ENCODE measurements around the gene DGKQ.
A peak's percentile ranks its signal among the peaks of the same experiment; 100 is the strongest.
"Not testable (repeated sequence)": the region's sequence is repeated elsewhere in the genome, so short reads cannot be mapped to it uniquely, and the experiment has no call there.

The DGKQ gene

DNA sequence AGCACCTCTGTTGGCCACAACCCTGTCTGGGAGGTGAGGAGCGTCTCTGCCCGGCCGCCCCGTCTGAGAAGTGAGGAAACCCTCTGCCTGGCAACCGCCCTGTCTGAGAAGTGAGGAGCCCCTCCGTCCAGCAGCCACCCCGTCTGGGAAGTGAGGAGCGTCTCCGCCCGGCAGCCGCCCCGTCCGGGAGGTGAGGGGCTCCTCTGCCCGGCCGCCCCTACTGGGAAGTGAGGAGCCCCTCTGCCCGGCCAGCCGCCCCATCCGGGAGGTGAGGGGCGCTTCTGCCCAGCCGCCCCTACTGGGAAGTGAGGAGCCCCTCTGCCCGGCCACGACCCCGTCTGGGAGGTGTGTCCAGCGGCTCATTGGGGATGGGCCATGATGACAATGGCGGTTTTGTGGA lies 2.6 kb upstream of the DGKQ start:
- DNase-seq: not testable (repeated sequence)

DNA sequence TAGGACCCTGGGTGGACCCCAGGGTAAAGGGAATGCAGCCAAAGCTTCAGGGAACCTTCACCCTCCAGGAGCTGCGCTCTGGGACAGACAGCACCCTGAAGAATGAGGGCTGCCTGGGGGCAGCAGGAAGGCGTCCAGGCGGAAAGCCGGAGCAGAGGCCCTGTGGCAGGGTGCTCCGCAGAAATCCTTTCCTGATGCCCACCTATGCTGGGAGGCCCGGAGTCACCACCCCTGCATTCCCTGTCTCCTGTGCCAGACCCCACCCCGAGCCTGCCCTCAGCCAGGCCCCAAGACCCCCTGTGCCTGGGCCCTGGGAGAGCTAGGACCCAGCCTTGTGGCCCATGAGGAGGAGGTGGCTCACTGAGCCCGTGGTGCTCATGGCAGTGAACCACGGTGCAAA lies 1.3 kb upstream of the DGKQ start:
- DNase-seq: no peak

DNA sequence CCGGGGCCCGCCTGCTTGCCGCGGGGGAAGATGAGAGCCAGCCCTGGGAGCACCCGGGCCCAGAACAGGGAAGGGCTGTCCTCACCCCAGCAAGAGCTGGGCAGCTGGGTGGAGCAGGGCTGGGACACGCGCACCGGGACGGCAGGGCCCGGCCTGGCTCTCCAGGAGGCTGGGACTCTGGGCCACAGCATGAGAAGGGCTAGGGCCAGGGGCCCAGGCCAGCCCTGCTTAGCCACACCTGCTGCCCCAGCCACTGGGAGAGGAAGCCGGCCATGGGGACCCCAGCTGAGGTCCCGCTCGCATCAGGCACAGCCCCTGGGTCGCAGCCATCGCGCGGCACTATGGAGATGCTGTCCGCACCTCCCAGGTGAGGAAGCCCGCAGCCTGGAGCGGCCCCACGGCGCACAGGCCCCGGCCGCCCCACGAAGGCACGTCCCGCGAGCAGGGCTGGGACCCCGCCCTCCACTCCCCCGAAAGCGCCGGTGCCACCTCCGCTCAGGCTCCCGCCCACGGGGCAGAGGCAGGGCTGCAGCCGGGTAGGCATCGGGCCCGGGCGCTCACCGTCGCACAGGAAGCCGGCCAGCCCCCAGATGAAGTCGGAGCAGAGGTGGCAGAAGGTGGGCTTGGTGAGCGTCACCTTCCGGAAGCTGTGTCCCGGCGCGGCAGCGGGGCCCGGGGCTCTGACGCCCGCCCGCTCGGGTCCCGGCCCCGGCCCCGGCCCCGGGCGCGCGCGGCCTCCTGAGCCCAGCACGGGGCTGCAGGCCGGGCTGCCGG lies 531 bp downstream of the DGKQ start:
- no peak for DNase-seq

DNA sequence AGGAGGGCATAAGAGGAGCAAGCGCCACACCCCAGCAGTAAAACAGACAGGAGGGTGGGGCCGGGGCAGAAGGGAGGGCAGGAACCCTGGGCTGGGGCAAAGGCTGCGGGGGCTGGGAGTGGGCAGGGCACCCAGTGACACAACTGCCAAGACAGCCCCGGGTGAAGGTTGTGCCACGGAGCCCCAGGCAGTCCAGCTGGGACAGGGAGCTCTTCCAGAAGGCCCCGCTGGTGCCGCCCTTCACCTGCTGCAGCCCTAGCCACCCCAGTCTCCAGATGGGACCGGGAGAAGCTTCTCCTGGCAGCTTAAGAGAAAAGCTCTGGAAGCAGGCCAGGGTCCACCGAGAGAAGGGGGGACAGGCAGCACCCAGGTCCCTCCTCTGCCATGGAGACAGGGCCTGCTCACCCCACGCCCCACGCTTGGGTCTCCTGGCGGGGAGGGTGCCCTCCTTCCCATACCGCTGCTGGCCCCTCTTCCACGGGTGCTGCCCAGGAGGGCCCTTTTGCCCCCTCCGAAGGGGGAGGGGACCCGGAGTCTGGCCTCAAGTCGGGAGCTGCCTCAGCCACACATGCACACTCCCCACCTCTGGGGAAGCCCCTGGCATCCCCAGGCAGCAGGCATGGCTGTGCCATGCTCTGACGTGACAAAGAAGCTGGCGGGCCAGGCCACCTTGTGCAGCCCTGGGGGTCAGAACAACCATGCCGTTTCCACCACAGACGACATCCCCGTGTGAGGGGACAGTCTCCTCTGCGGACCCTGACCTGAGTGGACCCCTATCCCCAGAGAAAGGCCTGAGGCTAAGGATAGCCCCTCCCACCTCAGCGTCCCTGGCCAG lies 1.5 kb downstream of the DGKQ start:
- no peak for DNase-seq

DNA sequence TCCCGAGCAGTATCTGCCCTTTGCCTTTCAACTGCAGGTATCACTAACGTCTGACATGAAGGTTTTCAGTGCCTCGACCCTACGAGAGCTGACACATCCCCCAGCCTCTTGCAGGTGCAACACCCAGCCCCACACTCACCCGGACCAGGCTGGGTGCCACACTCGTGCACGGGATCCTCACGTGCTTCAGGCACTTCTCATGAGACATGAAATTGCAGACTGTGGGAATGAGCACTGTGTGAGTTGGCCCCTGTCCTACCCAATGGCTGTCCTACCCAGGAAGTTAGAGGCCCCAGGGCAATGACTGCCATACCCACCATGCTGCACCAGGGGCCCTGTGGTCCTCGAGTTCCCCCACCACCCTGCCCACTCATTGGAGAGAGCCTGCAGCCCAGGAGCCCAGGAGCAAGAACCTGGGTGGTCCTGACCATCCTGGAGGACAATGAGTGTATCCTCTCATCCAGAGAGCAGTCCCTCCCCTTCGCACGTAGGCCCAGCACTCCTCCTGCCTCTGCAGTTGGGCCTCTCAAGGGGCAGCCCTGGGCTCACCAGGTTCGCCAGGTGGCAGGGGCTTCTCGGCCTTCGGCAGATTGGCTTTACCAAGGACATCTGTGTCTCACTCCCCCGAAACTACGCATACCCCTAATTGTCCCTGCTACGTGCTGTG lies 2.4 kb downstream of the DGKQ start:
- DNase-seq: no peak

- no peak for DNase-seq
These were observed 3.2 kb downstream of the DGKQ start for GRCh38 chr4:970046-970745.

- no peak for DNase-seq
These were observed 4.6 kb downstream of the DGKQ start for GRCh38 chr4:968621-969394.

GRCh38 chr4:968221-968620 lies 5.1 kb downstream of the DGKQ start:
- no peak for DNase-seq

DNA sequence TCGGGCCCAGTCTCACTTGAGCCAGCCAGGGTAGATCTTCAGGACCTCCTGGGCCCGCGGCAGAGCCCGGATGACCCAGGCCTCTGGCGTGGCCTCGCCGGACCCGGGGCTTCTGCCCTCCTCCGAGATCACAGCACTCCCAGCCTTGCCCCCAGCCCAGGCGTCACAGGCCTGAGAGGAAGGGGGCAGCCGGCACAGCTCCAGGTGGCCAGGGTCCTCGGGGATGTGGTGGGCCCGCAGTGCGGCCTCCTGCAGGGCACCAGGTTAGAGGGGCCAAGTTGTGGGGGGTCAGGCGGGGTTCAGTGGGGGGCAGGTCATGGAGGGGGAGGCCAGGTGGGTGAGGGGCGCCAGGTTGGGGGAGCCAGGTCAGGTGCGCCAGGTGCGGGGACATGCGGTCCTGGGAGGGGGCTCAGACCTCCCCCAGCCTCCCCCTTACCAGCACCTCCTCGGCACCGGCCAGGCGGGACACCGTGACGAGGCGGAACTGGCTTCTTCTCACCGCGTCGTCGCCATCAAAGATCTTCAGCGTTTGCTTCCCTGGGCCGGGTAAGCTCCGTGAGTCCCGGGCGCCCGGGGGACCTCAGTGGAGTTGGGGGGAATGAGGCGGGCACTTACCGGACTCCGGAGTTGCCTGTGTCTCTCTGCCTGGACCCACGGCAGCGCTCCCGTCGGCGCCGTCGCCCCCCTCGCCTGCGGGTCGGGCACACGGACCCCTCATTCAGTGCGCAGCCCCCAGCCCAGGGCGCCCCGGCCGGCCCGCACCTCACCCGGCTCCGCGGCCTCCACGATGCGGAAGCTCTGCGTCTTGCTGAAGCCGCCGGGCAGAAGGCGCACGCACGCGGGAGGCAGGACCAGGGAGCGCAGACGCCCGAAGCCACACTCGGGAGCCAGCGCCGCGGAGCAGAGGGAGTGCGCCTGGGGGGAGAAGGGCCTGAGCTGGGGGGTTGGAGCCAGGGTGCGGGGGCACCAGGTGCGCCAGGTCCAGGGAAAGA lies 6.0 kb downstream of the DGKQ start:
- DNase-seq: no peak

DNA sequence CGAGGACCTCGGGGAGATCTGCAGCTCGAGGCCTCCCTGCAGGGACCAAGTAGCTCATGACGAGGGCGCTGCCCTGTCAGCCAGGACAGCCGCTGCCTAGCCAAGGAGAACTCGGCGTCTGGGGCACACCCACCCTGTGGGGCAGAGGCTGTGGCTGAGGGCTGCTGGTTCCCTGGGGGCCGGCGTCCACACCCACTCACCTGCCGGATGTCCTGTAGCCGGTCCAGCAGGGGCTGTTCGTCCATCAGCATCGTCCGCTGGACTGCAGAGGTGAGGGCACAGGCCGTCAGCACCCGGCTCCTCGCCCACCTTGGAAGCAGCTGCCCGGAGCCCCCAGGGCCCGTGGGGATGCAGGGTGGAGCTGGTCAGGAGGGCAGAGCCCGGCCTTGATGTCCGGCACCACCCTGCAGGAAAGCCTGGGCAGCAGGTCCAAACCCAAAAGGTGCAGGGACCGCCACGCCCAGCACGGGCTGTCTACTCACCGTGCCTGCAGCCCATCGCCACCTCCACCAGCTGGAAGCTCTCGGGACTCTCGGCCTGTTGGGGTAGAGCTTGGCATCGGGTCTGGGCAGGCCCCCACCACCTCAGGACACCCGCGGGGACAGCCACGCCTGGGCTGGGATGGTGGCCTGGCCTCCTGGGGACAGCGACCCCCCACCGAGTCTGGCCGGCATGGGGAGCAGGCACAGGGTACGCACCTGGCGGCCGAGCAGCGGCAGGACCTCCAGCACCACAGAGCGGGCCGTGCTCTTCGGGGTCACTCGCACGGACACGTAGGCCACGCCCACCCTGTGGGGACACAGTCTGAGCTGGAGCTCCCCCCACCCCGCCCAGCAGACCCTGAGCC lies 6.9 kb downstream of the DGKQ start:
- no peak for DNase-seq

DNA sequence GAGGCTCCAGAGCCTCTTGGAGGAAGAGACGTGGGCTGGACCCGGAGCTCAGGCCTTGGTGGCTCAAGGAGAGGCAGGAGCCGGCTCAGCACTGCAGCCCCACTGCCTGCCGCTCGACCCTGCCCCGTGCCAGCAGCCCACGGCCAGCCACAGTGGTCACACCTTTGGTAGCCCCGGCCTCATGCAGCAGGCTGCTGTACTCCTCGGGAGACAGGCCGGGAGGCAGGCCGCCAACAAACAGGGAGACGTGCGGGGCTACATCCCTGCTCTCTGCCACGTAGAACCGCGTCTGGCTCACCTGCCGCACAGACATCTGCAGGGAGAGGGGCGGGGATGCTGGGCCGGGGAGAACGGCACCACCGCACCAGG lies 7.6 kb downstream of the DGKQ start:
- DNase-seq: no peak

GRCh38 chr4:965048-965765 lies 8.2 kb downstream of the DGKQ start:
- no peak for DNase-seq

DNA sequence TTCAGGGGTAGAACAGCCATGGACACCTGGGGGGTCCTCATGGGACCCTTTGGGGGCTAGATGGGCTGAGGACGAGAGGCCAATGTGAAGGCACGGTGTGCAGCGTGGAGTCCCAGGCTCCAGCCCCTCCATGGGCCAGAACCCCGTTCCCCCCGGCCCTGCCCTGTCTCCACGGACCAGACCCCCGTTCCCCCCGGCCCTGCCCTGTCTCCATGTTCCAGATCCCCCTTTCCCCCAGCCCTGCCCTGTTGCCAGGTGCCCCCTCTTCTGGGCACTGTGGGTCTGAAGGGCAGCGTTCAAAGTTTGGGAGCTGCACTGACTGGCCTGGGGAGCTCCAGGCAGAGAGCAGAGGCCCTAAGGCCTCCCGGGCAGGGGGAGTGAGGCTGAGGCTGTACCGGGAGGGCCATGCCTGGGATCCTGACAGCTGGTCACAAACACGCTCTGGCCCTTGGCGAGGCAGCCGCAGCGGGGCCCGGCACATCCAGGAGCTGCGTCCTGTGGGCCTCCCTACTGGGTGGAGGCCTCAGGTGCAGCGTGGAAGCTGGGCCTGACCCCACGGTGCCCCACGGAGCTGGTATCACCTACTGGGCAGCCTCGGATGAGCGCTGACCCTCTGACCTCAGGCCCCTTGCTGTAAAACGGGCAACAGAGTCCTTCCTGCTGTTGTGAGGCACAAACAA lies 8.9 kb downstream of the DGKQ start:
- no peak for DNase-seq

- no peak for DNase-seq
These were observed 9.8 kb downstream of the DGKQ start for GRCh38 chr4:963276-964225.

GRCh38 chr4:962231-963208 lies 10.8 kb downstream of the DGKQ start:
- DNase-seq: peak; percentile 56

All from RPMI8226 (cell line).